Mesendoderm (in vitro differentiated cells): ENCODE results near the gene SERPINB10.
"Not testable (repeated sequence)": the region's sequence is repeated elsewhere in the genome, so short reads cannot be mapped to it uniquely, and the experiment has no call there.

ENCODE experiments used
- DNase-seq: peaks from one replicate; pipeline ENCODE4 v3.0.0; 2013
- H2AK5ac ChIP-seq: 2 replicates; pipeline ENCODE4 v1.6.1; 2013; ENCODE audit warnings: low read length, inconsistent platforms
- H2BK120ac ChIP-seq: 2 replicates; pipeline ENCODE4 v1.6.1; 2013; ENCODE audit warnings: low read depth, mild to moderate bottlenecking, low read length, moderate library complexity, mixed read lengths
- H2BK15ac ChIP-seq: replicated peaks from 2 replicates; pipeline ENCODE4 v1.6.1; 2013; ENCODE audit warnings: low read depth, mild to moderate bottlenecking, moderate library complexity
- H2BK5ac ChIP-seq: 2 replicates; pipeline ENCODE4 v1.6.1; 2013; ENCODE audit warnings: low read length, inconsistent platforms
- H3K18ac ChIP-seq: 2 replicates; pipeline ENCODE4 v1.6.1; 2013; ENCODE audit warnings: mild to moderate bottlenecking, low read length, mixed read lengths
- H3K23ac ChIP-seq: one replicate; pipeline ENCODE4 v1.6.1; 2013; ENCODE audit warnings: low read length
- H3K27ac ChIP-seq: 2 replicates; pipeline ENCODE4 v1.5.1; 2013; ENCODE audit warnings: low read depth, mild to moderate bottlenecking, inconsistent platforms, low read length, moderate library complexity
- H3K27me3 ChIP-seq: 2 replicates; pipeline ENCODE4 v1.6.1; 2013; ENCODE audit warnings: low read length, control low read depth, mild to moderate bottlenecking, inconsistent platforms; ENCODE audit not compliant: insufficient read depth, poor library complexity
- H3K36me3 ChIP-seq: 2 replicates; pipeline ENCODE4 v1.6.1; 2013; ENCODE audit warnings: low read length, inconsistent platforms; ENCODE audit not compliant: control insufficient read depth, insufficient read depth
- H3K4ac ChIP-seq: one replicate; pipeline ENCODE4 v1.6.1; 2013; ENCODE audit warnings: low read depth, mild to moderate bottlenecking, low read length, moderate library complexity
- H3K4me1 ChIP-seq: 2 replicates; pipeline ENCODE4 v1.6.1; 2013; ENCODE audit warnings: low read depth, low read length, inconsistent platforms; ENCODE audit not compliant: control insufficient read depth
- H3K4me2 ChIP-seq: 2 replicates; pipeline ENCODE4 v1.6.1; 2013; ENCODE audit warnings: low read length
- H3K4me3 ChIP-seq: 2 replicates; pipeline ENCODE4 v1.5.1; 2013; ENCODE audit warnings: mild to moderate bottlenecking, low read length
- H3K56ac ChIP-seq: one replicate; pipeline ENCODE4 v1.6.1; 2013; ENCODE audit warnings: low read length
- H3K79me1 ChIP-seq: 2 replicates; pipeline ENCODE4 v1.6.1; 2013; ENCODE audit warnings: low read length, inconsistent platforms
- H3K79me2 ChIP-seq: 2 replicates; pipeline ENCODE4 v1.6.1; 2013; ENCODE audit warnings: mild to moderate bottlenecking, low read length; ENCODE audit not compliant: control insufficient read depth, insufficient read depth
- H3K9ac ChIP-seq: 2 replicates; pipeline ENCODE4 v1.6.1; 2013; ENCODE audit warnings: low read length, inconsistent platforms
- H4K5ac ChIP-seq: one replicate; pipeline ENCODE4 v1.6.1; 2013; ENCODE audit warnings: low read length
- H4K8ac ChIP-seq: one replicate; pipeline ENCODE4 v1.6.1; 2013; ENCODE audit warnings: low read depth, mild to moderate bottlenecking, control low read depth, low read length, moderate library complexity
- WGBS: extraction: QIAGEN DNeasy Blood & Tissue Kit; methylation state at CpG from one replicate; pipeline ENCODE4 v1.1.7; 2013; ENCODE audit warnings: low lambda C conversion rate, missing lambda C conversion rate; ENCODE audit not compliant: insufficient coverage; ENCODE audit errors: extremely low coverage; 5-methylcytosine and 5-hydroxymethylcytosine counted together

The SERPINB10 gene

GRCh38 chr18:63936156-63936931 lies 28.6 kb downstream of the SERPINB10 start:
- H3K18ac ChIP-seq: peak overlapping the region; percentile 19
- H3K4me1 ChIP-seq: no peaks in the 10 kb centered on the region

GRCh38 chr18:63936932-63937393 lies 29.2 kb downstream of the SERPINB10 start:
- H3K4ac ChIP-seq: no peak overlapping the region
- no peaks in the 10 kb centered on the region for H3K79me2 ChIP-seq
- peak overlapping the region; percentile 49 for H3K56ac ChIP-seq
- H3K4me3 ChIP-seq: no peak overlapping the region
- no peak overlapping the region for H2AK5ac ChIP-seq
- peak overlapping the region; percentile 95 for H3K4me2 ChIP-seq
- no peak overlapping the region for H2BK15ac ChIP-seq
- DNase-seq: peak; percentile 3
- no peak overlapping the region for H3K27ac ChIP-seq
- no peak overlapping the region for H3K23ac ChIP-seq
- no peak overlapping the region for H2BK5ac ChIP-seq
- no peak overlapping the region for H4K8ac ChIP-seq
- no peaks in the 10 kb centered on the region for H3K36me3 ChIP-seq
- WGBS: no CpG with 5 or more reads among the region's 19 CpGs
- H3K9ac ChIP-seq: no peak overlapping the region
- H3K79me1 ChIP-seq: no peaks in the 10 kb centered on the region
- no peaks in the 10 kb centered on the region for H3K4me1 ChIP-seq
- H3K27me3 ChIP-seq: no peaks in the 10 kb centered on the region
- H4K5ac ChIP-seq: no peak overlapping the region
- H2BK120ac ChIP-seq: no peak overlapping the region
- no peak overlapping the region for H3K18ac ChIP-seq

More at GRCh38 chr18:63936156-63936931, 28.6 kb downstream of the SERPINB10 start:
- Histone ChIP-seq H3K27me3 (no peaks in the 10 kb centered on the region), H3K56ac (peak overlapping the region; percentile 79), H2BK15ac (no peak overlapping the region), H3K4me2 (peak overlapping the region; percentile 95), H2BK120ac (no peak overlapping the region), H3K79me1 (no peaks in the 10 kb centered on the region), H3K79me2 (no peaks in the 10 kb centered on the region), H3K4ac (no peak overlapping the region), H2AK5ac (no peak overlapping the region), H3K9ac (peak overlapping the region; percentile 63), H4K5ac (no peak overlapping the region), H3K4me3 (peak overlapping the region; percentile 51), H3K36me3 (no peaks in the 10 kb centered on the region), H2BK5ac (no peak overlapping the region), H3K27ac (no peak overlapping the region), H4K8ac (no peak overlapping the region), H3K23ac (no peak overlapping the region)
- DNase-seq: peak; percentile 92
- WGBS: no CpG with 5 or more reads among the region's 54 CpGs

DNA sequence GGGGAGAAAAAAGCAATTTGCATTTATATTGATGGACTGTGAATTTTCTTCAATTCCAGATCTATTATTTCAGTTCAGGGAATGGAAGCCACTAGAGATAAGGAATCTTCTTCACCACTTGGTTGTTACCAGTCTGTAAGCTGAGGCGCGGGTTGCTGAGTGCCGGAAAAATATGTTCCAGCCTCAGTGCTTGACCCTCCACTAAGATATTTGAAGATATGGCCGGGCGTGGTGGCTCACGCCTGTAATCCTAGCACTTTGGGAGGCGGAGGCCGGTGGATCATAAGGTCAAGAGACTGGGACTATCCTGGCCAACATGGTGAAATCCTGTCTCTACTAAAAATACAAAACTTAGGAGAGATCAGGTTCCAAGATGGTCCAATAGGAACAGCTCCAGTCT lies 32.2 kb downstream of the SERPINB10 start:
- H3K4me3 ChIP-seq: no peak overlapping the region
- DNase-seq: no peak
- no peak overlapping the region for H4K5ac ChIP-seq
- H3K36me3 ChIP-seq: no peaks in the 10 kb centered on the region
- H3K4me2 ChIP-seq: no peak overlapping the region
- no peak overlapping the region for H2BK5ac ChIP-seq
- no peak overlapping the region for H3K4ac ChIP-seq
- H3K9ac ChIP-seq: no peak overlapping the region
- no CpG with 5 or more reads among the region's 8 CpGs for WGBS
- no peak overlapping the region for H3K18ac ChIP-seq
- no peak overlapping the region for H3K27ac ChIP-seq
- H2AK5ac ChIP-seq: no peak overlapping the region
- no peak overlapping the region for H4K8ac ChIP-seq
- H2BK120ac ChIP-seq: no peak overlapping the region
- H3K79me2 ChIP-seq: no peaks in the 10 kb centered on the region
- no peaks in the 10 kb centered on the region for H3K27me3 ChIP-seq
- no peak overlapping the region for H3K56ac ChIP-seq
- no peaks in the 10 kb centered on the region for H3K79me1 ChIP-seq
- H3K23ac ChIP-seq: no peak overlapping the region
- H3K4me1 ChIP-seq: no peaks in the 10 kb centered on the region
- no peak overlapping the region for H2BK15ac ChIP-seq

DNA sequence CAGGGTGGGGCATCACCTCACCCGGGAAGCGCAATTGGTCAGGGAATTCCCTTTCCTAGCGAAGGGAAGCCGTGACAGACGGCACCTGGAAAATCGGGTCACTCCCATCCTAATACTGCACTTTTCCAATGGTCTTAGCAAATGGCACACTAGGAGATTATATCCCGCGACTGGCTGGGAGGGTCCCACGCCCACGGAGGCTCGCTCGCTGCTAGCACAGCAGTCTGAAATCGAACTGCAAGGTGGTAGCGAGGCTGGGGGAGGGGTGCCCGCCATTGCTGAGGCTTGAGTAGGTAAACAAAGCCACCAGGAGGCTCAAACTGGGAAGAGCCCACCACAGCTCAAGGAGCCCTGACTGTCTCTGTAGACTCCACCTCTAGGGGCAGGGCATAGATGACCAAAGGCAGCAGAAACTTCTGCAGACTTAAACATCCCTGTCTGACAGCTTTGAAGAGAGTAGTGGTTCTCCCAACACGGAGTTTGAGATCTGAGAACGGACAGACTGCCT lies 32.8 kb downstream of the SERPINB10 start:
- H3K79me2 ChIP-seq, H2AK5ac ChIP-seq, H3K4me2 ChIP-seq, H3K56ac ChIP-seq, H2BK15ac ChIP-seq, H3K23ac ChIP-seq, H4K8ac ChIP-seq, H3K4ac ChIP-seq, H3K27ac ChIP-seq, H2BK120ac ChIP-seq, H3K27me3 ChIP-seq, H3K79me1 ChIP-seq, H2BK5ac ChIP-seq, H3K18ac ChIP-seq, H4K5ac ChIP-seq, H3K36me3 ChIP-seq, H3K4me3 ChIP-seq, H3K9ac ChIP-seq, H3K4me1 ChIP-seq: not testable (repeated sequence)
- peak; percentile 33 for DNase-seq
- WGBS: no CpG with 5 or more reads among the region's 17 CpGs

GRCh38 chr18:63947051-63947790 lies 39.5 kb downstream of the SERPINB10 start:
- no peak overlapping the region for H3K18ac ChIP-seq
- no peaks in the 10 kb centered on the region for H3K4me1 ChIP-seq
- no peak overlapping the region for H3K23ac ChIP-seq
- no peaks in the 10 kb centered on the region for H3K27me3 ChIP-seq
- no peak overlapping the region for H4K8ac ChIP-seq
- H3K4me2 ChIP-seq: no peak overlapping the region
- H4K5ac ChIP-seq: no peak overlapping the region
- H2BK15ac ChIP-seq: no peak overlapping the region
- no peak overlapping the region for H2BK5ac ChIP-seq
- H3K79me2 ChIP-seq: no peaks in the 10 kb centered on the region
- no peak overlapping the region for H3K27ac ChIP-seq
- no peak overlapping the region for H3K4me3 ChIP-seq
- WGBS: no CpG with 5 or more reads among the region's 3 CpGs
- H2AK5ac ChIP-seq: no peak overlapping the region
- DNase-seq: no peak
- no peak overlapping the region for H3K56ac ChIP-seq
- no peaks in the 10 kb centered on the region for H3K36me3 ChIP-seq
- H2BK120ac ChIP-seq: no peak overlapping the region
- H3K4ac ChIP-seq: no peak overlapping the region
- no peaks in the 10 kb centered on the region for H3K79me1 ChIP-seq
- H3K9ac ChIP-seq: no peak overlapping the region
